ENCODE results near the gene XIRP1.

Gene XIRP1

DNA sequence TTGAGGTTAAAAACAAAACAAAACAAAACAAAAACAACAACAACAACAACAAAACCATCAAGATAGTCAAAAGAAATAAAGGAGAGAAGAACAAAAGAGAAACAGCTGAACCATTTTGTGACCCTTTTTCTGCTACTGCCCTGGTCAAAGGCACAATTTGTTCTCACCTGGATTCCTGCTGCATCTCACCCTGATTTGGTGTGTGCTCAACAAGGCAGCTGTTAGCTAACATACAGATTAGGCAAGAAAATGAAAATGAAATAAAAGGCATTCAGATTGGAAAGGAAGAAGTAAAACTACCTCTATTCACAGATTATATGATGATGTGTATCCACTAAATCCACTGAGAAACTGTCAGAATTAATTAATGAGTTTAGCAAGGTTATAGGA is 28.7 kb upstream of the XIRP1 start:
- no peak for TF ChIP-seq RARB (CRISPR knock-in tag; IDR thresholded peaks at IDR 0.05)
- TF ChIP-seq, protein P1, sequence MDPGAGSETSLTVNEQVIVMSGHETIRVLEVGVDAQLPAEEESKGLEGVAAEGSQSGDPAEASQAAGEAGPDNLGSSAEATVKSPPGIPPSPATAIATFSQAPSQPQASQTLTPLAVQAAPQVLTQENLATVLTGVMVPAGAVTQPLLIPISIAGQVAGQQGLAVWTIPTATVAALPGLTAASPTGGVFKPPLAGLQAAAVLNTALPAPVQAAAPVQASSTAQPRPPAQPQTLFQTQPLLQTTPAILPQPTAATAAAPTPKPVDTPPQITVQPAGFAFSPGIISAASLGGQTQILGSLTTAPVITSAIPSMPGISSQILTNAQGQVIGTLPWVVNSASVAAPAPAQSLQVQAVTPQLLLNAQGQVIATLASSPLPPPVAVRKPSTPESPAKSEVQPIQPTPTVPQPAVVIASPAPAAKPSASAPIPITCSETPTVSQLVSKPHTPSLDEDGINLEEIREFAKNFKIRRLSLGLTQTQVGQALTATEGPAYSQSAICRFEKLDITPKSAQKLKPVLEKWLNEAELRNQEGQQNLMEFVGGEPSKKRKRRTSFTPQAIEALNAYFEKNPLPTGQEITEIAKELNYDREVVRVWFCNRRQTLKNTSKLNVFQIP (CRISPR knock-in tag; IDR thresholded peaks at IDR 0.05; ENCODE audit: borderline replicate concordance, low read depth) = no peak
- no peak for TF ChIP-seq SNAI2 (CRISPR knock-in tag; IDR thresholded peaks at IDR 0.05)
- TF ChIP-seq, protein P2, sequence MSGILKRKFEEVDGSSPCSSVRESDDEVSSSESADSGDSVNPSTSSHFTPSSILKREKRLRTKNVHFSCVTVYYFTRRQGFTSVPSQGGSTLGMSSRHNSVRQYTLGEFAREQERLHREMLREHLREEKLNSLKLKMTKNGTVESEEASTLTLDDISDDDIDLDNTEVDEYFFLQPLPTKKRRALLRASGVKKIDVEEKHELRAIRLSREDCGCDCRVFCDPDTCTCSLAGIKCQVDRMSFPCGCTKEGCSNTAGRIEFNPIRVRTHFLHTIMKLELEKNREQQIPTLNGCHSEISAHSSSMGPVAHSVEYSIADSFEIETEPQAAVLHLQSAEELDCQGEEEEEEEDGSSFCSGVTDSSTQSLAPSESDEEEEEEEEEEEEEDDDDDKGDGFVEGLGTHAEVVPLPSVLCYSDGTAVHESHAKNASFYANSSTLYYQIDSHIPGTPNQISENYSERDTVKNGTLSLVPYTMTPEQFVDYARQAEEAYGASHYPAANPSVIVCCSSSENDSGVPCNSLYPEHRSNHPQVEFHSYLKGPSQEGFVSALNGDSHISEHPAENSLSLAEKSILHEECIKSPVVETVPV (CRISPR knock-in tag; IDR thresholded peaks at IDR 0.05) = no peak
- no peak for TF ChIP-seq OSR1 (CRISPR knock-in tag; IDR thresholded peaks at IDR 0.05)
- no peak for TF ChIP-seq ZFP3 (CRISPR knock-in tag; IDR thresholded peaks at IDR 0.05)
- TF ChIP-seq BACH2 (CRISPR knock-in tag; IDR thresholded peaks at IDR 0.05; ENCODE audit: borderline replicate concordance) = no peak
- TF ChIP-seq CSDC2 (CRISPR knock-in tag; IDR thresholded peaks at IDR 0.05) = no peak
- TF ChIP-seq TCF4 (CRISPR knock-in tag; IDR thresholded peaks at IDR 0.05; ENCODE audit: borderline replicate concordance) = no peak
- TF ChIP-seq ARNTL (CRISPR knock-in tag; IDR thresholded peaks at IDR 0.05; ENCODE audit: borderline replicate concordance, low read depth) = no peak
- TF ChIP-seq ESRRG (CRISPR knock-in tag; IDR thresholded peaks at IDR 0.05) = no peak
- TF ChIP-seq ZNF70 (CRISPR knock-in tag; IDR thresholded peaks at IDR 0.05) = no peak
- no peak for TF ChIP-seq ZNF8 (CRISPR knock-in tag; IDR thresholded peaks at IDR 0.05)
- TF ChIP-seq PPARA (CRISPR knock-in tag; IDR thresholded peaks at IDR 0.05; ENCODE audit: borderline replicate concordance) = no peak
- TF ChIP-seq, protein P3, sequence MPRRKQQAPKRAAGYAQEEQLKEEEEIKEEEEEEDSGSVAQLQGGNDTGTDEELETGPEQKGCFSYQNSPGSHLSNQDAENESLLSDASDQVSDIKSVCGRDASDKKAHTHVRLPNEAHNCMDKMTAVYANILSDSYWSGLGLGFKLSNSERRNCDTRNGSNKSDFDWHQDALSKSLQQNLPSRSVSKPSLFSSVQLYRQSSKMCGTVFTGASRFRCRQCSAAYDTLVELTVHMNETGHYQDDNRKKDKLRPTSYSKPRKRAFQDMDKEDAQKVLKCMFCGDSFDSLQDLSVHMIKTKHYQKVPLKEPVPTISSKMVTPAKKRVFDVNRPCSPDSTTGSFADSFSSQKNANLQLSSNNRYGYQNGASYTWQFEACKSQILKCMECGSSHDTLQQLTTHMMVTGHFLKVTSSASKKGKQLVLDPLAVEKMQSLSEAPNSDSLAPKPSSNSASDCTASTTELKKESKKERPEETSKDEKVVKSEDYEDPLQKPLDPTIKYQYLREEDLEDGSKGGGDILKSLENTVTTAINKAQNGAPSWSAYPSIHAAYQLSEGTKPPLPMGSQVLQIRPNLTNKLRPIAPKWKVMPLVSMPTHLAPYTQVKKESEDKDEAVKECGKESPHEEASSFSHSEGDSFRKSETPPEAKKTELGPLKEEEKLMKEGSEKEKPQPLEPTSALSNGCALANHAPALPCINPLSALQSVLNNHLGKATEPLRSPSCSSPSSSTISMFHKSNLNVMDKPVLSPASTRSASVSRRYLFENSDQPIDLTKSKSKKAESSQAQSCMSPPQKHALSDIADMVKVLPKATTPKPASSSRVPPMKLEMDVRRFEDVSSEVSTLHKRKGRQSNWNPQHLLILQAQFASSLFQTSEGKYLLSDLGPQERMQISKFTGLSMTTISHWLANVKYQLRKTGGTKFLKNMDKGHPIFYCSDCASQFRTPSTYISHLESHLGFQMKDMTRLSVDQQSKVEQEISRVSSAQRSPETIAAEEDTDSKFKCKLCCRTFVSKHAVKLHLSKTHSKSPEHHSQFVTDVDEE (CRISPR knock-in tag; IDR thresholded peaks at IDR 0.05) = no peak
- TF ChIP-seq, protein P4, sequence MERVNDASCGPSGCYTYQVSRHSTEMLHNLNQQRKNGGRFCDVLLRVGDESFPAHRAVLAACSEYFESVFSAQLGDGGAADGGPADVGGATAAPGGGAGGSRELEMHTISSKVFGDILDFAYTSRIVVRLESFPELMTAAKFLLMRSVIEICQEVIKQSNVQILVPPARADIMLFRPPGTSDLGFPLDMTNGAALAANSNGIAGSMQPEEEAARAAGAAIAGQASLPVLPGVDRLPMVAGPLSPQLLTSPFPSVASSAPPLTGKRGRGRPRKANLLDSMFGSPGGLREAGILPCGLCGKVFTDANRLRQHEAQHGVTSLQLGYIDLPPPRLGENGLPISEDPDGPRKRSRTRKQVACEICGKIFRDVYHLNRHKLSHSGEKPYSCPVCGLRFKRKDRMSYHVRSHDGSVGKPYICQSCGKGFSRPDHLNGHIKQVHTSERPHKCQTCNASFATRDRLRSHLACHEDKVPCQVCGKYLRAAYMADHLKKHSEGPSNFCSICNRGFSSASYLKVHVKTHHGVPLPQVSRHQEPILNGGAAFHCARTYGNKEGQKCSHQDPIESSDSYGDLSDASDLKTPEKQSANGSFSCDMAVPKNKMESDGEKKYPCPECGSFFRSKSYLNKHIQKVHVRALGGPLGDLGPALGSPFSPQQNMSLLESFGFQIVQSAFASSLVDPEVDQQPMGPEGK (CRISPR knock-in tag; IDR thresholded peaks at IDR 0.05; ENCODE audit: borderline replicate concordance) = no peak
- no peak for TF ChIP-seq ISL1 (CRISPR knock-in tag; IDR thresholded peaks at IDR 0.05)
- ATAC-seq = no peak

DNA sequence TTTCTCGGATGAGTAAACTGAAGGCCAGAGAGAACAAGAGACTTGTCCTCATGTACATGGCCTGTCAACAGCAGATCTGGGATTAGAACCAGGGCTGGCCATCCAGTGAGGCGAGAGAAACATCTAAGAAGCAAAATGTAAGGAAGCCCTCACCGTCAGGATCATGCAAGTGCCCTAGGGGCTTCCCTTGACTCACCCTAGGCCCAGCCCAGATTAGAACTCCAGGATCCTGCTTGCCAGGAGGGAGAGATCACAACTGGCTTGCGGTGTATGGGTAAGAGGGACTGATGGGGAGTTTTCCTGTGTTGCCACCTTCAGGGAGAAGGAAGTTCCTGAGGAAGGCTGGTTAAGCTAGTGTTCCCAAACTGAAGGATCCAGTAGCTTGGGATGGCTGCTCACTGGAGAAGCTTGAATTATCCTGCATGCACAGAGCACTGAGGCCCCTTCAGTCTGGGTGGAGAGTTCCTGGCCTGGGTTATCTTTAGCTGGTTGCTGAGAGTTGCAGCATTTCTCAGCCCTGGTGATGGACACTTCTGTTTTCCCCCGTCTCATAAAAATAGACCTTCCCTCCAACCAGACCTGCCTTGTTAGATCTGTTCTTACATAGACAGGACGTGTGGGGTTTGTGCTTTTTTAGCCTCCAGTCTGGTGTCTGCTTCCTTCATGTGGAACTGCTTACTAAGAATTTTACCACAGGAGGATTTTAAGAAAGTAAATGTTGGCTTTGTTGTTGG is 28.2 kb upstream of the XIRP1 start:
- ATAC-seq = no peak
- TF ChIP-seq ZNF70 (CRISPR knock-in tag; IDR thresholded peaks at IDR 0.05) = no peak
- no peak for TF ChIP-seq BACH2 (CRISPR knock-in tag; IDR thresholded peaks at IDR 0.05; ENCODE audit: borderline replicate concordance)

DNA sequence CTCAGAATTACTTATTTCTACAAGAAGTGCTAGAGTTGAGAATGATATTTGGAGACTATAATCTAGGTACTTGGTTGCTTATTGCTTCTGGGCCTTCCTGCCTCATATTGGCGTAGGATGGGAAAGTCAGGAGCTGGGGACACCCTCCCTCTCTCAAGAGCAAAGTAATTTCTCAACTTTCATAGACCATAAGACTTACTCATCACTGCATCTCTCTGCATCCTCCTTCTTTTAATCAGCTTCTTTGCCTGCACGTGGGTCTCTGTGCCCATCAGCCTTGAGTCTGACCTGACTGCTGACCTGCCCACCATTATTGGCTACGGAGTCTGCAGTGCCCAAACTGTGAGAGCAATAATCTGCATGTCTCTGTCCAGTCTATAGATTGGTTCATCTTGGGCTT is 27.3 kb upstream of the XIRP1 start:
- TF ChIP-seq ZC3H10 (CRISPR knock-in tag; IDR thresholded peaks at IDR 0.05) = no peak
- TF ChIP-seq, protein P5, sequence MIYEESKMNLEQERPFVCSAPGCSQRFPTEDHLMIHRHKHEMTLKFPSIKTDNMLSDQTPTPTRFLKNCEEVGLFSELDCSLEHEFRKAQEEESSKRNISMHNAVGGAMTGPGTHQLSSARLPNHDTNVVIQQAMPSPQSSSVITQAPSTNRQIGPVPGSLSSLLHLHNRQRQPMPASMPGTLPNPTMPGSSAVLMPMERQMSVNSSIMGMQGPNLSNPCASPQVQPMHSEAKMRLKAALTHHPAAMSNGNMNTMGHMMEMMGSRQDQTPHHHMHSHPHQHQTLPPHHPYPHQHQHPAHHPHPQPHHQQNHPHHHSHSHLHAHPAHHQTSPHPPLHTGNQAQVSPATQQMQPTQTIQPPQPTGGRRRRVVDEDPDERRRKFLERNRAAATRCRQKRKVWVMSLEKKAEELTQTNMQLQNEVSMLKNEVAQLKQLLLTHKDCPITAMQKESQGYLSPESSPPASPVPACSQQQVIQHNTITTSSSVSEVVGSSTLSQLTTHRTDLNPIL (CRISPR knock-in tag; IDR thresholded peaks at IDR 0.05; ENCODE audit: low read depth) = no peak
- no peak for TF ChIP-seq BACH2 (CRISPR knock-in tag; IDR thresholded peaks at IDR 0.05; ENCODE audit: borderline replicate concordance)
- ATAC-seq = no peak
